D721Med (cell line): Measurements from ENCODE around the gene ATP5F1C.

Experiments
- DNase-seq: peaks from one replicate; pipeline ENCODE4 v3.0.0; 2011; ENCODE audit warnings: low spot score; ENCODE audit not compliant: insufficient read length
- FAIRE-seq: peaks from 2 replicates; lab custom pipeline; 2011; peaks lifted over from hg19 to GRCh38; lab: Jason Lieb, UNC
- TF ChIP-seq, protein P1 (sequence below): IDR thresholded peaks from 2 replicates; pipeline ENCODE4 v1.5.1; 2012; ENCODE audit warnings: mild to moderate bottlenecking, control low read depth; ENCODE audit not compliant: insufficient read depth; ENCODE audit errors: missing control alignments

The ATP5F1C gene

DNA sequence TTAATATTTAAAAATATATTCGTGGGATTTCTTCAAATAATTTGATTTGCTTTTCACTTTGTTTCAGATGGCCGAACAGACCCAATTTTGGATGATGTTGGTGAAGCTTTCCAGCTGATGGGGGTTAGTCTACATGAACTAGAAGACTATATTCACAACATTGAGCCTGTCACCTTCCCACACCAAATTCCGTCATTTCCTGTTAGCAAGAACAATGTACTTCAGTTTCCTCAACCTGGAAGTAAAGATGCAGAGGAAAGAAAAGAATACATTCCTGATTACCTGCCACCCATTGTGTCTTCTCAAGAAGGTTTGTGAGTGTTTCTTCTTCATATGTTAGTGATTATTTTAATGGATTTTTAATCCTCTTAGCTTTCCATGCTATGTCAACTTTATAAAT is 36.3 kb downstream of the ATP5F1C start:
- DNase-seq, result no peak
- FAIRE-seq, result no peak
- TF ChIP-seq, protein P1, sequence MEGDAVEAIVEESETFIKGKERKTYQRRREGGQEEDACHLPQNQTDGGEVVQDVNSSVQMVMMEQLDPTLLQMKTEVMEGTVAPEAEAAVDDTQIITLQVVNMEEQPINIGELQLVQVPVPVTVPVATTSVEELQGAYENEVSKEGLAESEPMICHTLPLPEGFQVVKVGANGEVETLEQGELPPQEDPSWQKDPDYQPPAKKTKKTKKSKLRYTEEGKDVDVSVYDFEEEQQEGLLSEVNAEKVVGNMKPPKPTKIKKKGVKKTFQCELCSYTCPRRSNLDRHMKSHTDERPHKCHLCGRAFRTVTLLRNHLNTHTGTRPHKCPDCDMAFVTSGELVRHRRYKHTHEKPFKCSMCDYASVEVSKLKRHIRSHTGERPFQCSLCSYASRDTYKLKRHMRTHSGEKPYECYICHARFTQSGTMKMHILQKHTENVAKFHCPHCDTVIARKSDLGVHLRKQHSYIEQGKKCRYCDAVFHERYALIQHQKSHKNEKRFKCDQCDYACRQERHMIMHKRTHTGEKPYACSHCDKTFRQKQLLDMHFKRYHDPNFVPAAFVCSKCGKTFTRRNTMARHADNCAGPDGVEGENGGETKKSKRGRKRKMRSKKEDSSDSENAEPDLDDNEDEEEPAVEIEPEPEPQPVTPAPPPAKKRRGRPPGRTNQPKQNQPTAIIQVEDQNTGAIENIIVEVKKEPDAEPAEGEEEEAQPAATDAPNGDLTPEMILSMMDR, result no peak

GRCh38 chr10:7826971-7827370 is 39.0 kb downstream of the ATP5F1C start:
- no peak for FAIRE-seq

DNA sequence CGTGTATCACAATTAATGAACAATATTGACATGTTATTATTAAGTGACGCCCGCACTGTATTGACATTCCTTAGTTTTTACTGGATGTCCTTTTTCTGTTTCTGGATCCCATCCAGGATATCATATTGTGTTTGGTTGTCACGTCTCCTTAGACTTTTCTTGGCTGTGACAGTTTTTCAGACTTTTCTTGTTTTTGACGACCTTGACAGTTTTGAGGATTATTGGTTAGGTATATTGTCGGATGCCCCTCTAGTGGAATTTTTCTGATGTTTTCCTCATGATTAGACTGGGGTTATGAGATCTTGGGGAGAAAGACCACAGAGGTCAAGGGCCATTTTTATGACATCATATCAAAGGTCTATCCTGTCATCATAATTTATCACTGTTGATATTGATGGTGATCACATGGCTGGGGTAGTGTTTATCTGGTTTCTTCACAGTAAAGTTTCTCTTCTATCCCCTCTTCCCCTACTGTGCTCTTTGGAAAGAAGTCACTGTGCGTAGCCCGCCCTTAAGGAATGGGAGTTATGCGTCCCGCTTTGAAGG is 41.4 kb downstream of the ATP5F1C start:
- TF ChIP-seq, protein P1, result no peak
- DNase-seq, result no peak
- no peak for FAIRE-seq

More at GRCh38 chr10:7826971-7827370, 39.0 kb downstream of the ATP5F1C start:
- TF ChIP-seq, protein P1, result no peak
- DNase-seq, result no peak

GRCh38 chr10:7832060-7832459 is 44.1 kb downstream of the ATP5F1C start:
- TF ChIP-seq, protein P1, result no peak
- no peak for DNase-seq
- no peak for FAIRE-seq

DNA sequence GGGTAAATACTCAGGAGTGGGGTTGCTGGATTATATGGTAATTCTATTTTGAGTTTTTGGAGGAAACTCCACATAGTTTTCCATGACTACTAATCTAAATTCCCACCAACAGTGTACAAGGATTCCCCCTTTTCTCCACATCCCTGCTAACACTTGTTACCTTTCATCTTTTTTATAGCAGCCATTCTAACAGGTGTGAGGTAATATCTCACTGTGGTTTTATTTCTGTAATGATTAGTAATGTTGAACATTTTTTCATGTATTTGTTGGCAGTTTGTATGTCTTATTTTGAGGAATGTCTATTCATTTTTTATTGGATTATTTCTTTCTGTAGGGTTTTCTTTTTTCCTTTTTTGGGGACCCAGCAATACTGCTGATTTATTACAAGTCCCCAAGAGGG is 45.2 kb downstream of the ATP5F1C start:
- FAIRE-seq (no peak), DNase-seq (no peak)
- TF ChIP-seq, protein P1, result no peak

- DNase-seq, result no peak
- no peak for FAIRE-seq
- TF ChIP-seq, protein P1, result no peak
These were observed 46.3 kb downstream of the ATP5F1C start for GRCh38 chr10:7834262-7834661.

DNA sequence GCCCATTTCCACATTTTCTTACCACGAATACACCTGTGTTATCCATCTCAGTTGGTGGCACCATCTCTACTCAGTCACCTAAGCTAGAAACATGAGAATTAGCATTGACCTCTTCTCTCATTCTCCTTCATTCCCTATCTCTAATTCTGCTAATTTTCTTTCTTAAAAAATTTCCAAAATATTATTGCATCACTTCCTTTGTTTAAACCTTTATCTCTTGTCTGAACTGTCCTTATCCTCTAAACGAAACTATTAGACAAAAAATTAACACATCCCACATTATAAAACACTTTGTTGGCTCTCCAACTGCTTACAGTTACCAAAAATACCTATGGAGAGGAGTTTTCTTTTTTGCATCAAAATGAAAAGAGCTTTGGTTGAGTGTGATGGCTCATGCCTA is 48.6 kb downstream of the ATP5F1C start:
- no peak for FAIRE-seq
- no peak for DNase-seq
- TF ChIP-seq, protein P1, result no peak
